ENCODE measurements around the gene SF1. TPM values are rescaled to one million over a fixed set of nuclear protein-coding genes. Genes with fewer than 3 reads are reported as not detected.
A peak's percentile ranks its signal among the peaks of the same experiment; 100 is the strongest.

SF1 gene
- polyA plus RNA-seq, 1 donor: 360 TPM

DNA sequence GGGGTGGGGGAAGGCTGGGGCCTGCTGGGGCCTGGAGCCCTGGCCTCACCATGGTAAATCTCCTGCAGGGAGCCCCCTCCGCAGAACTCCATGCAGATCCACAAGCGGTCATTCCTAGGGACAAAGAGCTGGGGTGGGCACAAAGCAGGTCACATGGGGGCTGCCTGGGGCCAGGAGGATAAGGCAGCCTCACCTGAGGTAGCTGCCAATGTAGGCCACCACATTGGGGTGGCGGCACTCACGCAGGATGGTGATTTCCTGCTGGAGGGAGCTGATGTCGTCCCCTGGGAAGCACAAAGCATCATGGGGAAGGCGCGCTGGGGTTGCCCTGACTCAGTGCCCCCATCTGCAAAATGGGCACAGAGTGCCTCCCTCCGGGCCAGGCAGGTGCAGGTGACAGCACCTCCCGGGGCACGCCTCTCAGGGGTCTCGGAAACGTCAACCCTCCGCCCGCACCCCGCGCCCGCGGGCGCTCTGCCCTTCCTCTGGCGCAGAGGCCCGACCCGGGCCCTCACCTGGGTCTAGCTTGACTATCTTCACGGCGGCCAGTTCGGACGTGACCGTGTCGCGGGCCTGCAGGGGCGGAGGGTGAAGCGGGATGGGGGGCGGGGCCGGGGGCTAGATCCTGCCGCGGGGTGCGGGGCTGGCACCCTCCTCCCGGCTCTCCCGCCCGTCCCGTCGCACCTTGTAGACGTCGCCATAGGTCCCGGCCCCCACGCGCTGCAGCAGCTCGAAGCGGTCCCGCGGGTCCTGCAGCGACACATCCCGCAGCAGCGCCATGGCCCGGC, 24.2 kb upstream of the SF1 start:
- H3K36me3 ChIP-seq (ENCODE audit: control insufficient read depth, insufficient read depth, low read length): peaks cover 41% of the 10 kb centered on the region
- peak overlapping the region; percentile 56 for H3K4me3 ChIP-seq (ENCODE audit: low read length)
- WGBS (ENCODE audit: insufficient coverage, low lambda C conversion rate): no CpG with 5 or more reads among the region's 54 CpGs
- peaks cover 2% of the 10 kb centered on the region for H3K9me3 ChIP-seq (ENCODE audit: control insufficient read depth, low read depth, low read length)
- H3K27ac ChIP-seq (ENCODE audit: low read length): peak overlapping the region; percentile 33
- DNase-seq: peak in 1 of 2 donors; percentile 27
- H3K27me3 ChIP-seq (ENCODE audit: control insufficient read depth, insufficient read depth, low read length): no peaks in the 10 kb centered on the region
- peaks cover 22% of the 10 kb centered on the region for H3K4me1 ChIP-seq (ENCODE audit: control insufficient read depth, insufficient read depth, low read length)

- Histone ChIP-seq H3K27me3 (ENCODE audit: control insufficient read depth, insufficient read depth, low read length) (no peaks in the 10 kb centered on the region), H3K9me3 (ENCODE audit: control insufficient read depth, low read depth, low read length) (peaks cover 2% of the 10 kb centered on the region), H3K27ac (ENCODE audit: low read length) (peak overlapping the region; percentile 10), H3K4me1 (ENCODE audit: control insufficient read depth, insufficient read depth, low read length) (peaks cover 22% of the 10 kb centered on the region), H3K36me3 (ENCODE audit: control insufficient read depth, insufficient read depth, low read length) (peaks cover 33% of the 10 kb centered on the region), H3K4me3 (ENCODE audit: low read length) (peak overlapping the region; percentile 56)
- DNase-seq: no peak
- WGBS (ENCODE audit: insufficient coverage, low lambda C conversion rate): no CpG with 5 or more reads among the region's 13 CpGs
Observed at GRCh38 chr11:64801561-64802369, 23.4 kb upstream of the SF1 start.

DNA sequence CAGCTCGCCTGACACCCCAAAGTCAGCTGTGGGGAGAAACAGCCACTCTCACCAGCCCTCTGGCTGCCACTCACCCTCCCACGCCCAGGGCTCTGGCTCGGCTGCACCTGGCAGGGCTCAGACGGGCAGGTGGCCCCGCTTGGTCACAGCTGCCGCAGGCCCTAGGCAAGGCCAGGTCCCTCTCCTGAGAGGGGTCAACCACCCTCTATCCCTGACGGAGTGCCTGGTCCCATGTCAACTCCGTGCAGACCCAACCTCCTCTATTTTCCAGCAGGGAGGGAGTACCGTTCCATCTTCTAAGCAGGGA, 22.8 kb upstream of the SF1 start:
- WGBS (ENCODE audit: insufficient coverage, low lambda C conversion rate): no CpG with 5 or more reads among the region's 9 CpGs
- Histone ChIP-seq H3K4me3 (ENCODE audit: low read length) (no peak overlapping the region), H3K27ac (ENCODE audit: low read length) (no peak overlapping the region), H3K9me3 (ENCODE audit: control insufficient read depth, low read depth, low read length) (peaks cover 2% of the 10 kb centered on the region), H3K36me3 (ENCODE audit: control insufficient read depth, insufficient read depth, low read length) (peaks cover 33% of the 10 kb centered on the region), H3K4me1 (ENCODE audit: control insufficient read depth, insufficient read depth, low read length) (peaks cover 22% of the 10 kb centered on the region), H3K27me3 (ENCODE audit: control insufficient read depth, insufficient read depth, low read length) (no peaks in the 10 kb centered on the region)
- no peak for DNase-seq

GRCh38 chr11:64800303-64801157, 22.2 kb upstream of the SF1 start:
- H3K27ac ChIP-seq (ENCODE audit: low read length): no peak overlapping the region
- H3K27me3 ChIP-seq (ENCODE audit: control insufficient read depth, insufficient read depth, low read length): no peaks in the 10 kb centered on the region
- H3K4me3 ChIP-seq (ENCODE audit: low read length): no peak overlapping the region
- H3K9me3 ChIP-seq (ENCODE audit: control insufficient read depth, low read depth, low read length): peaks cover 2% of the 10 kb centered on the region
- H3K4me1 ChIP-seq (ENCODE audit: control insufficient read depth, insufficient read depth, low read length): peaks cover 22% of the 10 kb centered on the region
- peaks cover 28% of the 10 kb centered on the region for H3K36me3 ChIP-seq (ENCODE audit: control insufficient read depth, insufficient read depth, low read length)
- no CpG with 5 or more reads among the region's 26 CpGs for WGBS (ENCODE audit: insufficient coverage, low lambda C conversion rate)
- no peak for DNase-seq

- no peak overlapping the region for H3K27ac ChIP-seq (ENCODE audit: low read length)
- no peak for DNase-seq
- H3K4me1 ChIP-seq (ENCODE audit: control insufficient read depth, insufficient read depth, low read length): peaks cover 22% of the 10 kb centered on the region
- H3K27me3 ChIP-seq (ENCODE audit: control insufficient read depth, insufficient read depth, low read length): no peaks in the 10 kb centered on the region
- no CpG with 5 or more reads among the region's 14 CpGs for WGBS (ENCODE audit: insufficient coverage, low lambda C conversion rate)
- H3K36me3 ChIP-seq (ENCODE audit: control insufficient read depth, insufficient read depth, low read length): peaks cover 20% of the 10 kb centered on the region
- H3K4me3 ChIP-seq (ENCODE audit: low read length): no peak overlapping the region
- H3K9me3 ChIP-seq (ENCODE audit: control insufficient read depth, low read depth, low read length): peaks cover 2% of the 10 kb centered on the region
Observed at GRCh38 chr11:64799623-64800302, 21.4 kb upstream of the SF1 start.

DNA sequence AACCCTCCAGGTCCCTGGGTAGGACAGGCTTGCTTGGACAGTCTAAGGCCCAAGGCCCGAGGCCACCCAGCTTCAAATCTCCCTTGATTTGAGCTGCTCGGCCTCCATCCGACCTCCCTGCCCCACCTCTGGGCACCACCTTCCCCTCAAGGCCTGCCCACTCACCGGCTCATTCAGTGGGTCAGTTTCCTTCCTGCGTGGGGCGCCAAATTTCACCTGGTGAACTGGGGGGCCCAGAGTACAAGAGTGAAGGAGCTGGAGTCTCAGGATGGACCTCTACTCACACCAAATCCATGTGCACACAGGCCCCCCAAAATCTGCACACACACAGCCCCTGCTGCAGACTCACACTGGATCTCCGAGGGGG, 20.9 kb upstream of the SF1 start:
- no peak overlapping the region for H3K27ac ChIP-seq (ENCODE audit: low read length)
- WGBS (ENCODE audit: insufficient coverage, low lambda C conversion rate): no CpG with 5 or more reads among the region's 7 CpGs
- H3K9me3 ChIP-seq (ENCODE audit: control insufficient read depth, low read depth, low read length): peaks cover 2% of the 10 kb centered on the region
- H3K27me3 ChIP-seq (ENCODE audit: control insufficient read depth, insufficient read depth, low read length): no peaks in the 10 kb centered on the region
- no peak overlapping the region for H3K4me3 ChIP-seq (ENCODE audit: low read length)
- H3K36me3 ChIP-seq (ENCODE audit: control insufficient read depth, insufficient read depth, low read length): peaks cover 16% of the 10 kb centered on the region
- H3K4me1 ChIP-seq (ENCODE audit: control insufficient read depth, insufficient read depth, low read length): peaks cover 19% of the 10 kb centered on the region
- no peak for DNase-seq

- Histone ChIP-seq H3K27ac (ENCODE audit: low read length) (no peak overlapping the region), H3K27me3 (ENCODE audit: control insufficient read depth, insufficient read depth, low read length) (no peaks in the 10 kb centered on the region), H3K36me3 (ENCODE audit: control insufficient read depth, insufficient read depth, low read length) (peaks cover 13% of the 10 kb centered on the region), H3K4me1 (ENCODE audit: control insufficient read depth, insufficient read depth, low read length) (peaks cover 6% of the 10 kb centered on the region), H3K4me3 (ENCODE audit: low read length) (no peak overlapping the region), H3K9me3 (ENCODE audit: control insufficient read depth, low read depth, low read length) (no peaks in the 10 kb centered on the region)
- no peak for DNase-seq
- WGBS (ENCODE audit: insufficient coverage, low lambda C conversion rate): no CpG with 5 or more reads among the region's 19 CpGs
Observed at GRCh38 chr11:64796757-64797541, 18.6 kb upstream of the SF1 start.

DNA sequence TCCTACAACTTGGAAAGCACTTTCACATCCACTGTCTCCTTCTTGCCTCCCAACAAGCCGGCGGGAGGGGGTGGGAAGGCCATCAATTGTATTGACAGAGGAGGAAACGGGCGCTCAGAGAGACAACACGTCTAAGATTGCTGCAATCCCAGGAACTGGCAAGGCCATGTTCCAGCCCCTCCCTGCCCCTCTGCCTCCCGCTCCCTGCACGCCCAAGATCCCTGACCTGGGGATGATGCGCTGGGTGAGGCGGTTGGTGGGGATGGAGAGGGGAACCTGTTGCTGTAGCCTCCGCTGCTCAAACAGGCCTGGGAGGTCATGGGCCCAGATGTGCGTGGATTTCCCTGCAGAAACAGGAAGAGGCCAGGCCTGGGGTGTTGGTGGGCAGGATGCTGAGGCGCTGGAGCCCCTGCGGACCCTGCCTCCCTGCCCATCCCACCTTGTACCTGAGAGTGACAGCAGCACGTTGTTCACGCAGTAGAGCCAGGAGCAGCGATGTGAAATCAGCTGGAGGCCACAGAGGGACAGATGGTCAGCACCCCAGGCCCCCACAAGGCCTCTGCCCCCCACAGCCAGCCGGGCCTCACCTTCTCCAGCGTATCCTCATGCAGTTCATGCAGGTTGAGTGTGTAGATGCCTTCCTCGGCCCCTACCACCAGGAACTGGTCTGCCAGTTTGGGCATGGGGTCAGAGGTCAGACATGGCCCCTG, 17.9 kb upstream of the SF1 start:
- Histone ChIP-seq H3K4me3 (ENCODE audit: low read length) (no peak overlapping the region), H3K27me3 (ENCODE audit: control insufficient read depth, insufficient read depth, low read length) (no peaks in the 10 kb centered on the region), H3K9me3 (ENCODE audit: control insufficient read depth, low read depth, low read length) (no peaks in the 10 kb centered on the region), H3K4me1 (ENCODE audit: control insufficient read depth, insufficient read depth, low read length) (peaks cover 2% of the 10 kb centered on the region), H3K36me3 (ENCODE audit: control insufficient read depth, insufficient read depth, low read length) (peaks cover 16% of the 10 kb centered on the region), H3K27ac (ENCODE audit: low read length) (no peak overlapping the region)
- no peak for DNase-seq
- no CpG with 5 or more reads among the region's 19 CpGs for WGBS (ENCODE audit: insufficient coverage, low lambda C conversion rate)

GRCh38 chr11:64794526-64794925, 16.2 kb upstream of the SF1 start:
- H3K36me3 ChIP-seq (ENCODE audit: control insufficient read depth, insufficient read depth, low read length): peaks cover 20% of the 10 kb centered on the region
- H3K4me1 ChIP-seq (ENCODE audit: control insufficient read depth, insufficient read depth, low read length): no peaks in the 10 kb centered on the region
- H3K9me3 ChIP-seq (ENCODE audit: control insufficient read depth, low read depth, low read length): no peaks in the 10 kb centered on the region
- no peak overlapping the region for H3K27ac ChIP-seq (ENCODE audit: low read length)
- no peak overlapping the region for H3K4me3 ChIP-seq (ENCODE audit: low read length)
- DNase-seq: no peak
- H3K27me3 ChIP-seq (ENCODE audit: control insufficient read depth, insufficient read depth, low read length): no peaks in the 10 kb centered on the region
- 100% methylated on average over 2 of the region's 10 CpGs for WGBS (ENCODE audit: insufficient coverage, low lambda C conversion rate)

Measured in large intestine (tissue), 3 donors.